AG20443 (cell line): ENCODE results near the gene PLPPR5.
"Not testable (repeated sequence)": the region's sequence is repeated elsewhere in the genome, so short reads cannot be mapped to it uniquely, and the experiment has no call there.

Experiments used
- DNase-seq: peaks from one replicate; pipeline ENCODE4 v3.0.0; 2012; ENCODE audit warnings: low spot score, mixed read lengths

PLPPR5 gene

GRCh38 chr1:99004861-99005442, at the start of gene PLPPR5:
Gene PLPPR5 (minus strand): TSS chr1:99004861. CDS start chr1:99004671, 190 bp downstream.
- DNase-seq: peak; percentile 41

- DNase-seq: no peak
Measured at GRCh38 chr1:99051611-99052283, 47.1 kb upstream of the PLPPR5 start.

- DNase-seq: no peak
Measured at GRCh38 chr1:99049745-99050144, 45.1 kb upstream of the PLPPR5 start.

GRCh38 chr1:99036746-99037145, 32.1 kb upstream of the PLPPR5 start:
- not testable (repeated sequence) for DNase-seq

- DNase-seq: no peak
Measured at GRCh38 chr1:99018313-99018712, 13.7 kb upstream of the PLPPR5 start.

GRCh38 chr1:99017655-99018054, 13.0 kb upstream of the PLPPR5 start:
- DNase-seq: no peak

- no peak for DNase-seq
Measured at GRCh38 chr1:99010679-99011078, 6.0 kb upstream of the PLPPR5 start.

- no peak for DNase-seq
Measured at GRCh38 chr1:99007366-99007765, 2.7 kb upstream of the PLPPR5 start.

- peak; percentile 14 for DNase-seq
Measured at GRCh38 chr1:99005537-99005942, 879 bp upstream of the PLPPR5 start.

- DNase-seq: peak; percentile 49
Measured at GRCh38 chr1:99004254-99004860, 304 bp downstream of the PLPPR5 start.

GRCh38 chr1:99003581-99004253, 944 bp downstream of the PLPPR5 start:
- DNase-seq: no peak

- no peak for DNase-seq
Measured at GRCh38 chr1:98992844-98993243, 11.8 kb downstream of the PLPPR5 start.

GRCh38 chr1:98991127-98992012, 13.3 kb downstream of the PLPPR5 start:
- DNase-seq: peak; percentile 37

- no peak for DNase-seq
Measured at GRCh38 chr1:98989556-98989907, 15.1 kb downstream of the PLPPR5 start.

GRCh38 chr1:98988904-98989555, 15.6 kb downstream of the PLPPR5 start:
- DNase-seq: no peak

- DNase-seq: no peak
Measured at GRCh38 chr1:98985687-98986086, 19.0 kb downstream of the PLPPR5 start.

- no peak for DNase-seq
Measured at GRCh38 chr1:98981917-98982513, 22.6 kb downstream of the PLPPR5 start.

- no peak for DNase-seq
Measured at GRCh38 chr1:98979463-98979862, 25.2 kb downstream of the PLPPR5 start.

- no peak for DNase-seq
Measured at GRCh38 chr1:98975810-98976209, 28.9 kb downstream of the PLPPR5 start.

GRCh38 chr1:98975113-98975512, 29.5 kb downstream of the PLPPR5 start:
- no peak for DNase-seq
